Naive B cell (primary cell): ENCODE results near the gene ARAP1. TPM values are rescaled to one million over a fixed set of nuclear protein-coding genes. Genes with fewer than 3 reads are reported as not detected.

Source experiments
- ATAC-seq, 2 donors: fragments of 150-1000 bp; cut with Tn5 transposase; 2 replicates each; pipeline ENCODE4 v1.10.0; 2021; ENCODE audit warnings: low read depth in 2 of 2, mild to moderate bottlenecking in 2 of 2, moderate library complexity in 2 of 2
- DNase-seq: peaks from one replicate; pipeline ENCODE4 v3.0.0; 2022
- H3K27ac Mint-ChIP-seq, 6 donors: one replicate each; pipeline ENCODE4 v1.8.0; 2020 to 2022; ENCODE audit warnings: mild to moderate bottlenecking in 6 of 6, mixed read lengths in 6 of 6, moderate library complexity in 5 of 6, inconsistent platforms in 2 of 6
- H3K27me3 Mint-ChIP-seq, 3 donors: one replicate each; pipeline ENCODE4 v1.8.0; 2021 to 2022; ENCODE audit warnings: mixed read lengths in 3 of 3, mild to moderate bottlenecking in 1 of 3
- H3K36me3 Mint-ChIP-seq, 2 donors: one replicate each; pipeline ENCODE4 v1.8.0; 2020 to 2022; ENCODE audit warnings: mixed read lengths in 2 of 2, inconsistent platforms in 1 of 2, mild to moderate bottlenecking in 1 of 2
- H3K4me1 Mint-ChIP-seq, 3 donors: one replicate each; pipeline ENCODE4 v1.8.0; 2020 to 2022; ENCODE audit warnings: mixed read lengths in 3 of 3, inconsistent platforms in 1 of 3, mild to moderate bottlenecking in 1 of 3, moderate library complexity in 1 of 3
- H3K4me3 Mint-ChIP-seq, 8 donors: one replicate each; pipeline ENCODE4 v1.8.0; 2020 to 2022; ENCODE audit warnings: mild to moderate bottlenecking in 8 of 8, mixed read lengths in 8 of 8, moderate library complexity in 8 of 8, inconsistent platforms in 2 of 8
- H3K9me3 Mint-ChIP-seq, 7 donors: one replicate each; pipeline ENCODE4 v1.8.0; 2020 to 2022; ENCODE audit warnings: mixed read lengths in 7 of 7, mild to moderate bottlenecking in 5 of 7, inconsistent platforms in 2 of 7, moderate library complexity in 1 of 7
- polyA plus RNA-seq, 6 donors: library from polyadenylated mRNA; unstranded; fragments of 300-500 nt; fragmentation: Illumina TruSeq; gene quantifications; one replicate each; pipeline ENCODE4 v1.2.3, GENCODE V29; 2021; ENCODE audit warnings: low read depth in 6 of 6

Gene ARAP1
- polyA plus RNA-seq, 6 donors from 2014 or later, result 3.3 to 30.2 (median 14.0) TPM

- H3K4me1 Mint-ChIP-seq, result peaks cover 20 to 29% (median 23%) of the 10 kb centered on the region in 3 donors
- H3K27ac Mint-ChIP-seq, result no peak overlapping the region
- H3K9me3 Mint-ChIP-seq, result peaks cover 4 to 15% (median 7%) of the 10 kb centered on the region in 7 donors
- DNase-seq (no peak), ATAC-seq (no peak)
- no peak overlapping the region for H3K4me3 Mint-ChIP-seq
- H3K27me3 Mint-ChIP-seq, result peaks cover 60 to 70% (median 64%) of the 10 kb centered on the region in 3 donors
- peaks cover 5 to 7% of the 10 kb centered on the region in 2 donors for H3K36me3 Mint-ChIP-seq
Observed at GRCh38 chr11:72670041-72670440, 82.2 kb downstream of the ARAP1 start.

GRCh38 chr11:72669527-72669926 is 82.7 kb downstream of the ARAP1 start:
- Mint-ChIP-seq H3K4me3 (no peak overlapping the region), H3K27me3 (peaks cover 56 to 70% (median 61%) of the 10 kb centered on the region in 3 donors)
- ATAC-seq, result no peak

GRCh38 chr11:72668629-72669347 is 83.4 kb downstream of the ARAP1 start:
- Mint-ChIP-seq H3K27me3 (peaks cover 52 to 70% (median 56%) of the 10 kb centered on the region in 3 donors), H3K4me3 (no peak overlapping the region), H3K36me3 (peaks cover 5 to 7% of the 10 kb centered on the region in 2 donors), H3K4me1 (peaks cover 18 to 21% (median 20%) of the 10 kb centered on the region in 3 donors), H3K9me3 (peaks cover 4 to 15% (median 7%) of the 10 kb centered on the region in 7 donors), H3K27ac (no peak overlapping the region)
- ATAC-seq (no peak), DNase-seq (no peak)

More at GRCh38 chr11:72669527-72669926, 82.7 kb downstream of the ARAP1 start:
- DNase-seq, result no peak
- Mint-ChIP-seq H3K27ac (no peak overlapping the region), H3K4me1 (peaks cover 20 to 27% (median 21%) of the 10 kb centered on the region in 3 donors), H3K9me3 (peaks cover 4 to 15% (median 7%) of the 10 kb centered on the region in 7 donors), H3K36me3 (peaks cover 5 to 7% of the 10 kb centered on the region in 2 donors)

GRCh38 chr11:72665911-72666472 is 86.2 kb downstream of the ARAP1 start:
- H3K9me3 Mint-ChIP-seq, result peaks cover 4 to 15% (median 7%) of the 10 kb centered on the region in 7 donors
- peaks cover 30 to 45% (median 31%) of the 10 kb centered on the region in 3 donors for H3K27me3 Mint-ChIP-seq
- DNase-seq (no peak), ATAC-seq (no peak)
- H3K4me1 Mint-ChIP-seq, result peaks cover 0 to under 1% (median 0%) of the 10 kb centered on the region in 3 donors
- H3K36me3 Mint-ChIP-seq, result peaks cover 5 to 7% of the 10 kb centered on the region in 2 donors
- H3K27ac Mint-ChIP-seq, result no peak overlapping the region
- H3K4me3 Mint-ChIP-seq, result no peak overlapping the region

- H3K27ac Mint-ChIP-seq, result no peak overlapping the region
- H3K4me1 Mint-ChIP-seq, result no peaks in the 10 kb centered on the region
Observed at GRCh38 chr11:72662036-72662435, 90.2 kb downstream of the ARAP1 start.

GRCh38 chr11:72661486-72661885 is 90.7 kb downstream of the ARAP1 start:
- DNase-seq, result no peak
- Mint-ChIP-seq H3K36me3 (no peaks in the 10 kb centered on the region), H3K27me3 (peaks cover 12 to 45% (median 29%) of the 10 kb centered on the region in 3 donors), H3K27ac (peak overlapping the region in 1 of 6 donors; percentile 53), H3K9me3 (no peaks in the 10 kb centered on the region), H3K4me3 (no peak overlapping the region), H3K4me1 (no peaks in the 10 kb centered on the region)
- no peak for ATAC-seq

More at GRCh38 chr11:72662036-72662435, 90.2 kb downstream of the ARAP1 start:
- H3K4me3 Mint-ChIP-seq, result peak overlapping the region in 1 of 8 donors; percentile 38
- H3K9me3 Mint-ChIP-seq, result peaks cover 0 to 3% (median under 1%) of the 10 kb centered on the region in 7 donors
- ATAC-seq (no peak), DNase-seq (no peak)
- peaks cover under 1% of the 10 kb centered on the region in 2 donors for H3K36me3 Mint-ChIP-seq
- peaks cover 16 to 42% (median 29%) of the 10 kb centered on the region in 3 donors for H3K27me3 Mint-ChIP-seq

- no peak overlapping the region for H3K4me3 Mint-ChIP-seq
- no peaks in the 10 kb centered on the region for H3K4me1 Mint-ChIP-seq
- H3K27ac Mint-ChIP-seq, result no peak overlapping the region
- no peaks in the 10 kb centered on the region for H3K36me3 Mint-ChIP-seq
- H3K27me3 Mint-ChIP-seq, result peaks cover 8 to 36% (median 28%) of the 10 kb centered on the region in 3 donors
- ATAC-seq (no peak), DNase-seq (no peak)
- no peaks in the 10 kb centered on the region for H3K9me3 Mint-ChIP-seq
Observed at GRCh38 chr11:72658989-72659640, 93.1 kb downstream of the ARAP1 start.

GRCh38 chr11:72657411-72658100 is 94.7 kb downstream of the ARAP1 start:
- Mint-ChIP-seq H3K9me3 (no peaks in the 10 kb centered on the region), H3K27me3 (peaks cover 8 to 42% (median 32%) of the 10 kb centered on the region in 3 donors), H3K27ac (no peak overlapping the region), H3K4me1 (no peaks in the 10 kb centered on the region), H3K4me3 (no peak overlapping the region), H3K36me3 (no peaks in the 10 kb centered on the region)
- ATAC-seq, result no peak
- DNase-seq, result no peak

GRCh38 chr11:72655896-72656464 is 96.2 kb downstream of the ARAP1 start:
- ATAC-seq (no peak), DNase-seq (no peak)
- Mint-ChIP-seq H3K9me3 (no peaks in the 10 kb centered on the region), H3K4me3 (no peak overlapping the region), H3K27ac (peak overlapping the region in 1 of 6 donors; percentile 5), H3K27me3 (peaks cover 8 to 49% (median 31%) of the 10 kb centered on the region in 3 donors), H3K4me1 (no peaks in the 10 kb centered on the region), H3K36me3 (no peaks in the 10 kb centered on the region)

- Mint-ChIP-seq H3K27me3 (peaks cover 5 to 52% (median 24%) of the 10 kb centered on the region in 3 donors), H3K36me3 (no peaks in the 10 kb centered on the region), H3K4me3 (peak overlapping the region in 1 of 8 donors; percentile 47), H3K9me3 (no peaks in the 10 kb centered on the region), H3K27ac (no peak overlapping the region), H3K4me1 (no peaks in the 10 kb centered on the region)
- DNase-seq (no peak), ATAC-seq (no peak)
Observed at GRCh38 chr11:72655014-72655413, 97.2 kb downstream of the ARAP1 start.

GRCh38 chr11:72653649-72654048 is 98.6 kb downstream of the ARAP1 start:
- no peak overlapping the region for H3K4me3 Mint-ChIP-seq
- no peak for ATAC-seq
- H3K27ac Mint-ChIP-seq, result no peak overlapping the region
- DNase-seq, result no peak
- no peaks in the 10 kb centered on the region for H3K36me3 Mint-ChIP-seq
- H3K9me3 Mint-ChIP-seq, result no peaks in the 10 kb centered on the region
- peaks cover 5 to 46% (median 15%) of the 10 kb centered on the region in 3 donors for H3K27me3 Mint-ChIP-seq
- no peaks in the 10 kb centered on the region for H3K4me1 Mint-ChIP-seq

- Mint-ChIP-seq H3K4me1 (no peaks in the 10 kb centered on the region), H3K27me3 (peaks cover 5 to 42% (median 11%) of the 10 kb centered on the region in 3 donors), H3K4me3 (no peak overlapping the region), H3K9me3 (no peaks in the 10 kb centered on the region), H3K27ac (no peak overlapping the region), H3K36me3 (no peaks in the 10 kb centered on the region)
- no peak for DNase-seq
- no peak for ATAC-seq
Observed at GRCh38 chr11:72652873-72653630, 99.2 kb downstream of the ARAP1 start.
